CD14-positive monocyte (primary cell): ENCODE measurements around the gene COL20A1. TPM values are rescaled to one million over a fixed set of nuclear protein-coding genes. Genes with fewer than 3 reads are reported as not detected.
A peak's percentile ranks its signal among the peaks of the same experiment; 100 is the strongest.

ENCODE experiments used
- DNase-seq, 3 donors: peaks; one replicate each; pipeline ENCODE4 v3.0.0-alpha.2; 2011 to 2022
- H2AFZ ChIP-seq: 2 replicates; pipeline ENCODE4 v1.6.0; 2012; ENCODE audit warnings: mild to moderate bottlenecking, low read depth, low read length, inconsistent platforms; ENCODE audit not compliant: insufficient read depth, poor library complexity, severe bottlenecking
- H3K27ac ChIP-seq, 2 donors: 1 replicate in 1 of 2; 2 replicates in 1 of 2; pipeline ENCODE4 v1.5.1; 2012 to 2013; ENCODE audit warnings: low read length in 2 of 2, control low read depth in 1 of 2, inconsistent platforms in 1 of 2, low read depth in 1 of 2, mild to moderate bottlenecking in 1 of 2
- H3K27me3 ChIP-seq, 2 donors: one replicate each; pipeline versions ENCODE4 v1.6.0 to v1.6.1; 2011 to 2013; ENCODE audit warnings: low read length in 2 of 2; ENCODE audit not compliant: control insufficient read depth in 2 of 2, insufficient read depth in 2 of 2
- H3K36me3 ChIP-seq, 2 donors: replicated peaks in 1 of 2; 1 replicate in 1 of 2; 2 replicates in 1 of 2; pipeline versions ENCODE4 v1.5.1 to v1.6.1; 2012 to 2013; ENCODE audit warnings: low read length in 2 of 2, control low read depth in 1 of 2, inconsistent platforms in 1 of 2, mild to moderate bottlenecking in 1 of 2; ENCODE audit not compliant: insufficient read depth in 2 of 2, control insufficient read depth in 1 of 2
- H3K4me1 ChIP-seq, 2 donors: 1 replicate in 1 of 2; 2 replicates in 1 of 2; pipeline versions ENCODE4 v1.5.1 to v1.6.1; 2012 to 2013; ENCODE audit warnings: low read length in 2 of 2, control low read depth in 1 of 2, inconsistent platforms in 1 of 2, mild to moderate bottlenecking in 1 of 2, moderate library complexity in 1 of 2; ENCODE audit not compliant: insufficient read depth in 2 of 2, control insufficient read depth in 1 of 2
- H3K4me2 ChIP-seq: replicated peaks from 2 replicates; pipeline ENCODE3; 2012; ENCODE audit warnings: low read length, moderate library complexity, mild to moderate bottlenecking; ENCODE audit not compliant: poor library complexity, severe bottlenecking; ENCODE audit errors: extremely low read depth
- H3K4me3 ChIP-seq, 3 experiments: fragments of 200-600 bp in 1 of 3; sonication (generic) in 1 of 3; replicated peaks in 1 of 3; 1 replicate in 2 of 3; 2 replicates in 1 of 3; pipeline ENCODE4 v1.5.1; 2011 to 2013; ENCODE audit warnings: low read length in 3 of 3, mild to moderate bottlenecking in 3 of 3, control low read depth in 2 of 3, low read depth in 2 of 3, inconsistent platforms in 1 of 3, moderate library complexity in 1 of 3
- H3K79me2 ChIP-seq: 2 replicates; pipeline ENCODE4 v1.6.0; 2012; ENCODE audit warnings: mild to moderate bottlenecking, control low read depth, inconsistent platforms, low read length, moderate library complexity; ENCODE audit not compliant: insufficient read depth
- H3K9ac ChIP-seq: 2 replicates; pipeline ENCODE4 v1.6.0; 2017; ENCODE audit warnings: low read length, mild to moderate bottlenecking; ENCODE audit not compliant: insufficient read depth, poor library complexity, severe bottlenecking
- H3K9me3 ChIP-seq, 2 donors: replicated peaks in 1 of 2; 1 replicate in 1 of 2; 2 replicates in 1 of 2; pipeline versions ENCODE4 v1.5.1 to v1.6.1; 2012 to 2013; ENCODE audit warnings: low read length in 2 of 2, control low read depth in 1 of 2; ENCODE audit not compliant: control insufficient read depth in 1 of 2, insufficient read depth in 1 of 2
- H4K20me1 ChIP-seq: 2 replicates; pipeline ENCODE4 v1.6.0; 2012; ENCODE audit warnings: mild to moderate bottlenecking, low read length, control low read depth, moderate library complexity; ENCODE audit not compliant: insufficient read depth
- H3K27ac Mint-ChIP-seq, 7 donors: one replicate each; pipeline ENCODE4 v1.8.0; 2020; ENCODE audit warnings: mild to moderate bottlenecking in 7 of 7, mixed read lengths in 7 of 7, moderate library complexity in 6 of 7, inconsistent platforms in 2 of 7
- H3K27me3 Mint-ChIP-seq, 3 donors: one replicate each; pipeline ENCODE4 v1.8.0; 2021 to 2022; ENCODE audit warnings: low read depth in 3 of 3, mild to moderate bottlenecking in 3 of 3, mixed read lengths in 3 of 3, moderate library complexity in 3 of 3, inconsistent platforms in 1 of 3
- H3K36me3 Mint-ChIP-seq, 2 donors: one replicate each; pipeline ENCODE4 v1.8.0; 2020; ENCODE audit warnings: mixed read lengths in 2 of 2, inconsistent platforms in 1 of 2, mild to moderate bottlenecking in 1 of 2
- H3K4me1 Mint-ChIP-seq: one replicate; pipeline ENCODE4 v1.8.0; 2020; ENCODE audit warnings: mild to moderate bottlenecking, mixed read lengths
- H3K4me3 Mint-ChIP-seq, 2 donors: one replicate each; pipeline ENCODE4 v1.8.0; 2020; ENCODE audit warnings: mild to moderate bottlenecking in 2 of 2, mixed read lengths in 2 of 2, moderate library complexity in 1 of 2
- H3K9me3 Mint-ChIP-seq, 7 donors: one replicate each; pipeline ENCODE4 v1.8.0; 2020 to 2022; ENCODE audit warnings: mixed read lengths in 7 of 7, mild to moderate bottlenecking in 6 of 7, moderate library complexity in 6 of 7, inconsistent platforms in 2 of 7
- CTCF ChIP-seq: fragments of 200-600 bp; IDR thresholded peaks from one replicate; pipeline ENCODE4 v1.8.0; 2022; ENCODE audit warnings: antibody characterized with exemption, mild to moderate bottlenecking
- WGBS: methylation state at CpG from one replicate; pipeline ENCODE4 v1.1.5; 2013; ENCODE audit warnings: missing lambda C conversion rate; ENCODE audit not compliant: insufficient coverage; 5-methylcytosine and 5-hydroxymethylcytosine counted together
- intact Hi-C, 2 donors: fragments of 100-400 bp; cut with micrococcal nuclease; formaldehyde crosslinking; loops; one replicate each; pipeline versions ENCODE4 v1.15.0 to v1.15.1; 2023
- polyA plus RNA-seq, 3 donors: library from polyadenylated mRNA; depleted of rRNA in 1 of 3; unstranded in 2 of 3; stranded (reverse) in 1 of 3; fragments of 300-500 nt in 2 of 3; fragments of >200 nt in 1 of 3; fragmentation: Illumina TruSeq in 2 of 3; gene quantifications; 1 replicate in 2 of 3; 2 replicates in 1 of 3; pipeline ENCODE4 v1.2.3, GENCODE V29; 2012 to 2021

Gene COL20A1
- polyA plus RNA-seq, 3 donors = not detected

- Histone ChIP-seq H3K4me2 (no peak overlapping the region), H3K79me2 (no peaks in the 10 kb centered on the region), H3K27ac (no peak overlapping the region), H3K27me3 (no peaks in the 10 kb centered on the region), H3K4me3 (no peak overlapping the region), H3K36me3 (peaks cover 56 to 69% of the 10 kb centered on the region in 2 donors), H3K9ac (no peak overlapping the region), H2AFZ (no peak overlapping the region), H3K4me1 (no peaks in the 10 kb centered on the region), H4K20me1 (peaks cover 9% of the 10 kb centered on the region), H3K9me3 (no peaks in the 10 kb centered on the region)
- H3K4me3 Mint-ChIP-seq = no peak overlapping the region
- H3K27ac Mint-ChIP-seq = peak overlapping the region in 2 of 7 donors; percentile 15 to 46
- no peak for DNase-seq
- WGBS = 96% methylated on average over 10 of the region's 23 CpGs
- H3K36me3 Mint-ChIP-seq = peaks cover 33 to 62% of the 10 kb centered on the region in 2 donors
- no peaks in the 10 kb centered on the region for H3K9me3 Mint-ChIP-seq
- intact Hi-C loops = no loop called here
- peaks cover 6% of the 10 kb centered on the region for H3K4me1 Mint-ChIP-seq
- no peak for TF ChIP-seq CTCF
- peaks cover 0 to 1% (median 0%) of the 10 kb centered on the region in 3 donors for H3K27me3 Mint-ChIP-seq
Measured at GRCh38 chr20:63286781-63287696, 5.9 kb upstream of the COL20A1 start.

GRCh38 chr20:63287697-63288580 lies 5.0 kb upstream of the COL20A1 start:
- 96% methylated on average over 46 of the region's 55 CpGs for WGBS
- Histone ChIP-seq H3K9me3 (no peaks in the 10 kb centered on the region), H3K36me3 (peaks cover 49 to 60% of the 10 kb centered on the region in 2 donors), H3K4me2 (no peak overlapping the region), H3K79me2 (no peaks in the 10 kb centered on the region), H3K27ac (no peak overlapping the region), H2AFZ (no peak overlapping the region), H4K20me1 (peaks cover 9% of the 10 kb centered on the region), H3K9ac (no peak overlapping the region), H3K4me3 (no peak overlapping the region), H3K27me3 (no peaks in the 10 kb centered on the region), H3K4me1 (no peaks in the 10 kb centered on the region)
- no peak overlapping the region for H3K4me3 Mint-ChIP-seq
- H3K27me3 Mint-ChIP-seq = peaks cover 0 to 4% (median under 1%) of the 10 kb centered on the region in 3 donors
- H3K9me3 Mint-ChIP-seq = no peaks in the 10 kb centered on the region
- peaks cover 6% of the 10 kb centered on the region for H3K4me1 Mint-ChIP-seq
- DNase-seq = no peak
- no peak for TF ChIP-seq CTCF
- H3K36me3 Mint-ChIP-seq = peaks cover 32 to 54% of the 10 kb centered on the region in 2 donors
- peak overlapping the region in 1 of 7 donors; percentile 15 for H3K27ac Mint-ChIP-seq
- intact Hi-C loops = no loop called here
